CD4-positive, alpha-beta T cell treated with Interleukin-6 for 4 hours (primary cell): ENCODE results near the gene SPON2.

Experiments used
- DNase-seq: peaks from one replicate; pipeline ENCODE4 v3.0.0-alpha.2; 2020; ENCODE audit warnings: mixed read lengths

Gene SPON2

DNA sequence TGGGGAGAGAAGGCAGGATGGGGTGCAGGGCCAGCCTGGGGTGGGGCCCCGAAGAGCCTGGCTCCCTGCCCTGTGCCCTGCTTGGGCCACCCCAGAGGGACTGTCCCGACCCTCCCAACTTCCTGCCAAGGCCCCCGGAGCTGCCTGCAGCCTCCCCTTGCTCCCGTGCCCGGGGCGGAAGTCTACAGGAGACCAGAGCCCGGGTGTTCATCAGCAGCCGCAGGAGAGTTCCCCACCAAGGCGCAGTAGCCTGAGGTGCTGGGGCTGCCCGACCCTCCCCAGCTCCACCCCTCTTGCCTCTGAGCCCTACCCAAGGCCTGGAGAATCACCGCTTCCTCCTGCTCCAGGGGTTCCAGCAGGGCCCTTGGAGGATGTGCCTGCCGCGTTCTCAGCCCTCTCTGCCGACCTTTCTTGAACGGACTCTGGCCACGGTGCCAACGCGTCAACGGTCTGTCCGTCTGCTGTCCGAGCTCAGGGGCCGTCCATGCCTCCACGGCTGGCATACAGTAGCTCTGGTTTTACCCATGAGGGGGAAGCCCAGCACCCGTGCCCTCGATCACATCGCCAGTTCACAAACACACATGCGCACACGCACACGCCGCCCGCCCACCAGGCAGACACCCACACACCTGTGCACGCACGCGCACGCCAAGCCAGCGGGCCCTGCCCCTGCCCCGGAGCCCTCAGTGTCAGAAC is 36.0 kb upstream of the SPON2 start:
- no peak for DNase-seq

GRCh38 chr4:1207603-1208265 is 35.4 kb upstream of the SPON2 start:
- no peak for DNase-seq

- no peak for DNase-seq
Measured at GRCh38 chr4:1207157-1207470, 34.7 kb upstream of the SPON2 start.

DNA sequence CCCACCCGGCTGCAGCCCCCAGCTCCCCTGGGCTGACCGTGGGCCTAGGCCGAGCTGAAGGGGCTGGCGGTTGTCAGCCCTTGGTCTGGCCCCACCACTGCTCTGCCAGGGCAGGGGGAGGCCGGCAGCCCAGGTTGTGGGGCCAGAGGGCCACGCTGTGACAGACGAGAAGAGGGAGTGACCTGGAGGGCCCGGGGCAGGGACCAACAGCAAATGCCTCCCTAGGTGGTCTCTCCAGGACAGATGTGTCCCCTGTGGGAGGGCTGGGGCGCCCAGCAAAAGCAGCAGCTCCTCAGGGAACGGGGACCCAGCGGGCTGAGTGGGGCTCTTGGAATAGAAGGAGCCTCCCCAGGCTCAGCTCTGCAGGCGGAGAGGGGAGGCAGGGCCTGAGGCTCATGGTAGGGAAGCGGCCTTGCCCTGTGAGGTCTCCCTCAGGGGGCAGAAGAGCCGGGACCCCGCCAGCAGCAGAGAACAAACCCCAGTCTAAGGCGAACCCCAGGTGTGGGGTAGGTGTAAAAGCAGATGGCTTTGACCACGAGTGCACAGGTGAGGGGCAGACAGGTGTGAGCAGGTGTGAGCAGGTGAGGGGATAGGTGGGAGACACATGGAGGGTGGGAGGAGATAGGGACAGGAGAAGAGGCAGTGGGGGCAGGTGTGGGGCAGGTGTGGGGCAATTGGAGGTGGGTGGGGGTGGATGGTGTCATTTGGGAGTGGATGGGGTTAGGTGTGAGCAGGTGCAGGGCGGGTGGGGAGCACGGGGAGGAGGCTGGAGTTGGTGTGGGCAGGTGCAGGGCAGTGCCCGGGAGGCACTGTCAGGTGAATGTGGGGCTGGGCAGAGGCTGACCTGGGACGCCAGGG is 34.1 kb upstream of the SPON2 start:
- no peak for DNase-seq

DNA sequence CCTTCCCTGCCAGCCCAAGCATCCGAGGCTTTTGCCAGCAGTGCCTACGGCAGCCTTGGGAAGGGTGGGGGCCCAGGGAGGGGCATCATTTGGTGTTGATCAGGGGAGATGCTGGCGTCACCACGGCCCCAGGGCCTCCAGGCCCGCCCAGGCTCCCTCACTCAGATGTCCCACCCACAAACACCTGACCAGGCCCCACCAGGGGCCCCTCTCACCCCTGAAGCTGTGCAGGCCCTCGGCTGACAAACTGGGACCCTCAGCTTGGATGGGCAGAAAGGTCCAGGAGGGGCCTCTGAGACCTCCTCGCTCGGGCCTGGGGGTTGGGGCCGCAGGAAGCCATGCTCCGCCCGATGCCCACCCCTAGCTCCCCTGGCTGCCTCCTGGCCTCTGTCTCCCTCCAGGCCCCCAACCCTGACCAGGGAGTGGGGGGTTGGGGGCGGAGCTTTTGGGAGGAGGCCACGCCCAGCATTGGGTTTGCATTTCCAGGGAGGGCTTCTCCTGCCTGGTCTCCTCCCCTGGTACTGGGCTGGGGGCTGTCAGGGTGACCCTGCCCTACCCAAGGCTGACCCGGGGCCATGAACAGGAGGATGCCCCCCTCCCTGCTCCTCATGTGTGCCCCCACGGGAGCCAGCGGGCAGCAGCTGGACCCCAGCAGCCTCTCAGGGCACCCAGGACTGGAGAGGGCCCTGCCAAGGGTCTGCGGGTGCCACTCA is 33.4 kb upstream of the SPON2 start:
- DNase-seq, result no peak

GRCh38 chr4:1204828-1205585 is 32.6 kb upstream of the SPON2 start:
- no peak for DNase-seq

GRCh38 chr4:1204286-1204827 is 32.0 kb upstream of the SPON2 start:
- no peak for DNase-seq

DNA sequence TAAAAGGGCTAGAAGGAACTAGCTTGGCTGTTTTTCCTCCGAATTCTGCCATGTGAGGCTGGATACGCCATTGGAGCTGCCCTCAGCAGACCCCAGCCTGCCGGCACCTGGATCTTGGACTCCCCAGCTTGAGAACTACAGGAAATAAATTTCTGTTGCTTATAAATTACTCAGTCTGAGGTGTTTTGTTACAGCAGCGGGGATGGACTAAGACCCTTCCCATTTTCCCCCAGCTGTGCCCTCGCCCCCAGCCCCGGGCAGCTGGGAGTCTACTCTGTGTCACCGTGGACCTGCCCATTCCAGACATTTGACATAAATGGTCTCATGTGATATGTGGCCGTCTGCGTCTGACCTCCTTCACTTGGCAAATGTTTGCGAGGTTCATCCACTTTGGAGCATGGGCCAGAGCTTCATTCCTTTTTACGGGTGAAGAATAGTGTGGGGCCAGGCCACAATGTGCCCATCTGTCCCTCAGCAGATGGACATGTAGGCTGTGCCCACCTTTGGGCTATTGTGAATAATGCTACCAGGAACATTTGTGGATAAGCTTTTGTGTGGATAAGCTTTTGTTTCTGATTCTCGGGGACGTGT is 30.7 kb upstream of the SPON2 start:
- no peak for DNase-seq

- DNase-seq, result no peak
Measured at GRCh38 chr4:1202526-1203011, 30.2 kb upstream of the SPON2 start.

DNA sequence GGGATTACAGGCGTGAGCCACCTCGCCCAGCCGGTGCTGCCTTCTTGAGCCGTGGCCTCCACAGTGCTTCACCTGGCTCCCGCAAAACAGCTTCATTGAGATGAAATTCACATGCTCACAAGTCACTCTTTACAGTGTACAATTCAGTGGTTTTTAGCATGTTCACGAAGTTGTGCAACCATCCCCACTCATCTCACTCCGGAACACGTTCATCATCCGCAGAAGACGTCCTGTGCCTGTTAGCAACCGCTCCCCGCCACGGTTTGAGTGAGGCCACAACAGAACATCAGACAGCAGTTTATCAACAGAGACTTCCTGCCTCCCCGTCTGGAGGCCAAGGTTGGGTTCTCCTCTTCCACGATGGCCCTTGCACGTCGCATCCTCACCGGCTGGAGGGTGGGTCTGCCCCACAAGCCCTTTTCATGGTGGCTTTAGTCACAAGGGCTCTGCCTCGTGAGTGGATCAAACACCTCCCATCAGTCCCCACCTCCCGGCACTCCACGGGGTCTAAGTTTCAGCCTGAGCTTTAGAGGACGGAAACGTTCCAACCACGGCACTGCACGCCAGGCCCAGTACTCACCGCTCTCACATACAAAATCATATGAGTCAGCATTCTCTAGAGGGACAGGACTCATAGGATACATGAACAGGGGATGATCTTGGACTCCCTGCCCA is 29.6 kb upstream of the SPON2 start:
- DNase-seq, result peak; percentile 89

DNA sequence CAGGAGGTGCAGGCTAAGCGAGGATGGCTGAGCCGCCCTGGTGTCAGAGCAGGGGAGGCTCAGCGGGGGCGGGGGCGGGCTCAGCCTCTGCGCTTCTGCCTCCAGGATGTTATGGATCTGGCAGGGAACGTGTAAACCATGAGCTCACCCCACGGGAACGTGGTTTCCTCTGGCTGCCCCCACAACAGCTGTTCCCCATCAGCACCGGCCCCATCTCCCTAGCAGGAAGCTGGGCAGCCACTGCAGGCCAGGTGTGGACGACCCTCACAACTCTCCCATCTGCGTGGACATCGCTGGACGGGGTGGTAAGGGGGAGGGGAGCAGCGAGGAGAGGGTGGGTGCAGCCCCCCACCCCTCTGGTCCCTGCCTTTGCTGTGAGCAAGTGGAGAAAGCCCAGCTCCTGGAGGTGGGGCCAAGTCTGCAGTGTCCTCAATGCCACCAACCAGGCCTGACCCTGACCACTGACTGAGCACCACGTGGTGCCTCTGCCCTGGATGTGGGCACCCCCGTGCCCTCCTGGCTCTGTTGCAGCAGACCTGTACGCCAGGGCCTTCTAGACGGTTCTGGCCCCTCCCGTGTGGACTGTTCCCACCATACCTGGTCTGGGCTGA is 28.1 kb upstream of the SPON2 start:
- peak; percentile 39 for DNase-seq

DNA sequence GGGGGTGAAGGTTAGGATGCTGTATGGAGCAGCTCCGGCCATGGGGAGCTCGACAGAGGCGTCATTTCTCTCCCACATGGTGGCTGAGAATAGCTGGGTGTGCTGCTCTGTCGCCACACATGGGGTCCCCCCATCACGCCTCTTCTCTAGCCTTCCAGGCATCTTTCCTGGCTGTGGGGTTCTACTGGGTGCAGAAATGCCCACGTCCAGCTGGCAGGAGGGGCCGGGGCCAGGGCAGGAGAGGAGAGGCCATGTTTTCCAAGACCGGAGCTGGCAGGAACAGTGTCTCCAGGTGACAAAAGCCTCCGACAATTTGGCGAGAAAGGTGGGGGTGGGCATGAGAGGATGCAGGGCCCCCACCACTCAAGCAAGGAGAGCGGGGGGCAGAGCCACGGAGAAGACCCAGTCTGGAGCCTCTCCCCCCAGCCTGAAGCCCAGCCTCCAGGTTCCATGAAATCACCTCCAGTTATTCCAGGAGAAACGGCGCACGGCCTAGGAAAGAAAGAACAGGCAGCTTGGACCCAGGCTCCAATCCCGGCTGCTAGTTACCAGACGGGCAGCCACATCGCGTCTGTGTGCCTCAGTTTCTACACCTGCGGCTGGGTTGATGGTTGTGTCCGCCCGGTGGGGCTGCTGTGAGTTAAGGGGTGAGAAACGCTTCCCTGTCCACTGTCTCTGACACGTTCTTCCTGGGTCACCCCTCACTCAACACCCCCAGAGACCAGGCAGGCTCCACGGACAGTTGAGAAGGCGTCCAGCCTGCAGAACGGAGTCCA is 27.4 kb upstream of the SPON2 start:
- DNase-seq, result no peak

DNA sequence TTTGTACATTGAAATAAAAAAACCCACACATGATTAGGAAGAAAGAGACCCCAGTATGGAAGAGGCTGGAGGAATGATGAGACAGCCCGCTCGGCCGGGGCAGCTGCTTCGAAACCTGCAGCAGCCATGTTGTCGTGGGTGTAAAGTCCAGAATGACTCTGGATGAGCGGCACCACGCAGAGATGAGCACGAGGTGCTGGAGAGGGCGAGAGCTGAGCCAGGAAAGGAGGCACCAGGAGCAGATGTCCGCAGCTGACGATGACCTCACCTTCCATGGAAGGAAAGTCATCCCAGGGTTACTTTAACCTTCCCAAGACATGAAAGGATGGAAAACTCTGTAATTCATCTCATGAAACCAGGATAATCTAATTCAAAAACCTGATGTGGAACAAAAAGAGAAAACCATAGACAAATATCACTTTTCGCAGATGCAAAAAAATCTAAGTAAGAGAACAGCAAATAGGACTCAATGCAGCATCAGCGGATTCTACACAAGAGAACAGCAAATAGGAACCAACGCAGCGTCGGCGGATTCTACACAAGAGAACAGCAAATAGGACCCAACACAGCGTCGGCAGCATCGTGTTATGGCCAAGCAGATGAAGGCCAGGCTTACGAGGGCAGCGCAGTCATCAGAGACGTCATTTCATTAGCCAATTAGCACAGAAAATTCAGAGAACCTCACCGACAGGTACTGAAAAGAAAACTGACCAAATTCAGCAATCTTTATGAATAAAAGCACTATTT is 25.9 kb upstream of the SPON2 start:
- no peak for DNase-seq

GRCh38 chr4:1196421-1197183 is 24.2 kb upstream of the SPON2 start:
- no peak for DNase-seq

GRCh38 chr4:1195891-1196401 is 23.6 kb upstream of the SPON2 start:
- no peak for DNase-seq

DNA sequence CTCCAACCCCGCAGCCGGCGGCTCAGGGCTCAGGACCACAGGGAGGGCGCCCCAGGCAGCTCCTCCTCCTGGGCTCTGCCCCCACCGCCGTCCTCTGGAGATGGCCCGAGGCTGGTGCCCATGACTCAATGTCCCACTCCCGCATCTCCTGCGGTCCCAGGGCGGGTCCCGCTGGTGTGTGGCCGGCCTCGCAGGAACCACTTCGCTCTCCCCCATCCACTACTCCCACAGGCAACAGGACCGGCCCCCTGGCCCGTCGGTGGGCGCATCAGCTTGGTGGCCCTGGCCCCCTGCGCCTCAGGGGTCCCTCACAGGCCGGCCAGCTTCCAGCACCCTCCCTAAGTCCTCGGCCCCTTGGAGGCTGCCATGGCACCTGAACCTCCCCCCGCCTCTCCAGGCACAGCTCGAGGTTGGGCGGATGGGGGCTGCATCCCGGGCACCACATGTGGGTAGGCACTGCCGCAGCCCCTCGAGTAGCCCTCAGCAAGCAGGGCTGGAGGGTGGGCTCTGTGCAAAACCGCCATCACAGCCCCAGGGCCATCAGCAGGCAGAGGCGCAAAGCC is 22.8 kb upstream of the SPON2 start:
- DNase-seq, result no peak

GRCh38 chr4:1194010-1194900 is 21.9 kb upstream of the SPON2 start:
- no peak for DNase-seq
